NCI-H446 treated with DMSO at 0.1 percent for 48 hours (cell line): Measurements from ENCODE around the gene NF1.
"Not testable (repeated sequence)": the region's sequence is repeated elsewhere in the genome, so short reads cannot be mapped to it uniquely, and the experiment has no call there.

Experiments used
- DNase-seq: peaks from one replicate; lab custom pipeline; 2025; lab: John Stamatoyannopoulos, UW

NF1 gene

GRCh38 chr17:31089471-31089870, 5.3 kb upstream of the NF1 start:
- no peak for DNase-seq

- DNase-seq, result not testable (repeated sequence)
Observed at GRCh38 chr17:31090650-31091049, 4.1 kb upstream of the NF1 start.

- DNase-seq, result no peak
Observed at GRCh38 chr17:31092475-31093064, 2.2 kb upstream of the NF1 start.

GRCh38 chr17:31093866-31094599, 744 bp upstream of the NF1 start:
- DNase-seq, result no peak

- no peak for DNase-seq
Observed at GRCh38 chr17:31095236-31096105, 694 bp downstream of the NF1 start.

- no peak for DNase-seq
Observed at GRCh38 chr17:31096106-31096436, 1.3 kb downstream of the NF1 start.

GRCh38 chr17:31099016-31099415, 4.2 kb downstream of the NF1 start:
- no peak for DNase-seq

GRCh38 chr17:31100840-31101459, 6.2 kb downstream of the NF1 start:
- no peak for DNase-seq

GRCh38 chr17:31101943-31102342, 7.2 kb downstream of the NF1 start:
- DNase-seq, result no peak

- no peak for DNase-seq
Observed at GRCh38 chr17:31105991-31106390, 11.2 kb downstream of the NF1 start.

- no peak for DNase-seq
Observed at GRCh38 chr17:31111183-31111582, 16.4 kb downstream of the NF1 start.

GRCh38 chr17:31112001-31112661, 17.4 kb downstream of the NF1 start:
- no peak for DNase-seq

- DNase-seq, result not testable (repeated sequence)
Observed at GRCh38 chr17:31113368-31113767, 18.6 kb downstream of the NF1 start.

GRCh38 chr17:31113939-31114338, 19.2 kb downstream of the NF1 start:
- no peak for DNase-seq

- no peak for DNase-seq
Observed at GRCh38 chr17:31114956-31115555, 20.3 kb downstream of the NF1 start.

GRCh38 chr17:31116167-31116566, 21.4 kb downstream of the NF1 start:
- no peak for DNase-seq

- no peak for DNase-seq
Observed at GRCh38 chr17:31122746-31123145, 28.0 kb downstream of the NF1 start.

GRCh38 chr17:31126318-31126717, 31.5 kb downstream of the NF1 start:
- no peak for DNase-seq

- no peak for DNase-seq
Observed at GRCh38 chr17:31128241-31128640, 33.5 kb downstream of the NF1 start.

GRCh38 chr17:31130286-31131224, 35.8 kb downstream of the NF1 start:
- DNase-seq, result no peak

- no peak for DNase-seq
Observed at GRCh38 chr17:31131299-31131698, 36.5 kb downstream of the NF1 start.
